Testis (tissue), 3 donors: ENCODE measurements around the gene FCAMR. TPM values are rescaled to one million over a fixed set of nuclear protein-coding genes. Genes with fewer than 3 reads are reported as not detected.

Experiments
- DNase-seq: peaks from one replicate; pipeline ENCODE4 v3.0.0-alpha.2; 2019
- H3K27ac ChIP-seq, 2 donors: fragments of 200-600 bp; sonication (generic); one replicate each; pipeline ENCODE4 v1.5.1; 2019
- H3K27me3 ChIP-seq: fragments of 200-600 bp; sonication (generic); one replicate; pipeline ENCODE4 v1.5.1; 2019
- H3K36me3 ChIP-seq: fragments of 200-600 bp; sonication (generic); one replicate; pipeline ENCODE4 v1.5.1; 2017; ENCODE audit warnings: low read depth; ENCODE audit errors: missing control alignments
- H3K4me1 ChIP-seq: fragments of 200-600 bp; sonication (generic); one replicate; pipeline ENCODE4 v1.5.1; 2019
- H3K4me3 ChIP-seq, 2 donors: fragments of 200-600 bp; sonication (generic); one replicate each; pipeline ENCODE4 v1.5.1; 2017 to 2019
- H3K9me3 ChIP-seq: fragments of 200-600 bp; sonication (generic); one replicate; pipeline ENCODE4 v1.5.1; 2017
- POLR2A ChIP-seq: fragments of 450-650 bp; IDR thresholded peaks from one replicate; pipeline ENCODE4 v1.6.1; 2017; ENCODE audit warnings: antibody characterized with exemption, mild to moderate bottlenecking, moderate library complexity
- WGBS, 2 donors: methylation state at CpG; one replicate each; pipeline ENCODE4 v1.1.5; 2018; 5-methylcytosine and 5-hydroxymethylcytosine counted together
- intact Hi-C: fragments of 100-400 bp; cut with DNase I; formaldehyde crosslinking; loops from one replicate; pipeline ENCODE4 v1.15.1; 2023; ENCODE audit warnings: low total_unique reads
- polyA plus RNA-seq: library from polyadenylated mRNA; stranded (reverse); fragments of 350-450 nt; fragmentation: Illumina TruSeq; extraction: RNeasy Lipid Tissue Mini Kit (QIAGEN cat#74804); gene quantifications from one replicate; pipeline ENCODE4 v1.2.3, GENCODE V29; 2014; ENCODE audit warnings: low read depth, low replicate concordance; ENCODE audit not compliant: insufficient read depth
- total RNA-seq, 2 donors: library from RNA; depleted of rRNA; stranded (reverse); fragments of >200 nt; gene quantifications; one replicate each; pipeline ENCODE4 v1.2.3, GENCODE V29; 2016
- TF ChIP-seq, protein P1 (sequence below), 3 experiments: fragments of 450-650 bp in 2 of 3; fragments of 200-600 bp in 1 of 3; sonication (generic) in 1 of 3; IDR thresholded peaks; one replicate each; pipeline ENCODE4 v1.5.1; 2016 to 2019; ENCODE audit warnings: antibody characterized with exemption in 3 of 3, mild to moderate bottlenecking in 2 of 3, moderate library complexity in 1 of 3

Gene FCAMR
- total and polyA plus RNA-seq, 3 donors from 2014 or later: 0.31 to 0.41 TPM; not detected in 1

DNA sequence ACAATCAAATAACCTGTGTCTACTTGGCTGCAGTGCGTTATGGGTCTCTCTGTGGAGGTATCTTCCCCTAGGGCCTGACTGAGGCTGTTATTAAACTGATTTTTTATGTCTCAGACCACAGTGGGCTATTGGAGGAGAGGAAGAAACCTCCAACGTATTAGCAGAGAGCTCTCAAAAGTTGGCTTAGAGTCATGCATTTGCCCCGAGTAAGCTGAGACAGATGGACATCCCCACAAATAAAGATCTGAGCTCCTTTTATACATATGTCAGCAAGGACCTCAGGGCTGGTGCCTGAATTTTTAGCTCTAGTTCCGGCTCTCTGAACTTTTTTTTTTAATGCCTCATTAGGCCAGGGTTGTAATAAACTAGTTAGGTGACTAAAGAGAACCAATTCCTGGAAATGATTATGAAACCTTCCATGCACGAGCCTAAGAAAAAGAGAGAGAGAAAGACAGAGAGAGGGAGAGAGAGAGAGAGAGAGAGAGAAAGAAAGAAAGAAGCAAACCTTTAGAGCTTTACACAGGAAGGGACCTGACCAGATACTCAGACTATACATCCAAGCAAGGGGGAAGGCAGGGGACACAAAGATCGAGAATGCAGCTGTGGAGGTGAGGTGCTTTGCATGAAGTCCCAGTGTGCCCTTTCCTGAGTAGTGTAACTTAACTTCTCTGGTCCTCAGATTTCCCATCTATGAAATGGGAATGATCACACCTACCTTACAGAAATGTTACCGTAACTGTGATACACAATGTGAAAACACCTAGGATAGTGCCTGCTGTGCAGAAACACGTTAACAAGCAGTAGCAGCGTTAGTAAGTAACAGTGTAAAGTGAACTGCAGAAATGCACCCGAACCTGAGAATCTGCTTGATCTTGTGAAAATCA is 15.6 kb downstream of the FCAMR start:
- Histone ChIP-seq H3K4me3 (no peak overlapping the region), H3K9me3 (no peaks in the 10 kb centered on the region), H3K4me1 (no peaks in the 10 kb centered on the region), H3K36me3 (no peaks in the 10 kb centered on the region), H3K27me3 (no peaks in the 10 kb centered on the region), H3K27ac (no peak overlapping the region)
- DNase-seq: no peak
- intact Hi-C loops: no loop called here
- TF ChIP-seq POLR2A: no peak
- TF ChIP-seq, protein P1, sequence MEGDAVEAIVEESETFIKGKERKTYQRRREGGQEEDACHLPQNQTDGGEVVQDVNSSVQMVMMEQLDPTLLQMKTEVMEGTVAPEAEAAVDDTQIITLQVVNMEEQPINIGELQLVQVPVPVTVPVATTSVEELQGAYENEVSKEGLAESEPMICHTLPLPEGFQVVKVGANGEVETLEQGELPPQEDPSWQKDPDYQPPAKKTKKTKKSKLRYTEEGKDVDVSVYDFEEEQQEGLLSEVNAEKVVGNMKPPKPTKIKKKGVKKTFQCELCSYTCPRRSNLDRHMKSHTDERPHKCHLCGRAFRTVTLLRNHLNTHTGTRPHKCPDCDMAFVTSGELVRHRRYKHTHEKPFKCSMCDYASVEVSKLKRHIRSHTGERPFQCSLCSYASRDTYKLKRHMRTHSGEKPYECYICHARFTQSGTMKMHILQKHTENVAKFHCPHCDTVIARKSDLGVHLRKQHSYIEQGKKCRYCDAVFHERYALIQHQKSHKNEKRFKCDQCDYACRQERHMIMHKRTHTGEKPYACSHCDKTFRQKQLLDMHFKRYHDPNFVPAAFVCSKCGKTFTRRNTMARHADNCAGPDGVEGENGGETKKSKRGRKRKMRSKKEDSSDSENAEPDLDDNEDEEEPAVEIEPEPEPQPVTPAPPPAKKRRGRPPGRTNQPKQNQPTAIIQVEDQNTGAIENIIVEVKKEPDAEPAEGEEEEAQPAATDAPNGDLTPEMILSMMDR (IDR thresholded peaks at IDR 0.05): no peak
- WGBS, 2 donors: 86 to 88% methylated on average over 10 of the region's 10 CpGs

DNA sequence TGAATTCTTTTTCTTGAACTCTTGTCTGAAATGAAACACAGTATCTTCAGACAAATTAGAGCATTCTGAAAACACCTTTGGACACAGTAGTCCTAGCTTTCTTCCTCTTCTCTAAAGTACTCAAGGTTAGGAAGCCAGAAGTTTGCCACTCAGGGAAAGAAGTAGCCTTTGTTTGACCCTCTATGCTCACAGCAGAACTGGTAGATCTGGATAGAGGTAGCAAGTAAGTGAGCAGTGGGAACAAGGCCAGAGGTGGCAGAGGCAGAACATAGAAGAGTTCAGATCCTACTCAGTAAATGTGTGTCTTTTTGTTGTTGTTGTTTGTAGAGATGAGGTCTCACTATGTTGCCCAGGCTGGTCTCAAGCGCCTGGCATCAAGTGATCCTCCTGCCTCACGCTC is 16.6 kb downstream of the FCAMR start:
- Histone ChIP-seq H3K9me3 (no peaks in the 10 kb centered on the region), H3K27me3 (no peaks in the 10 kb centered on the region), H3K27ac (no peak overlapping the region), H3K4me1 (no peaks in the 10 kb centered on the region), H3K36me3 (no peaks in the 10 kb centered on the region), H3K4me3 (no peak overlapping the region)
- intact Hi-C loops: no loop called here
- 87 to 95% methylated on average over 2 of the region's 2 CpGs for whole genome bisulfite sequencing, 2 donors
- DNase-seq: no peak
- TF ChIP-seq POLR2A: no peak
- TF ChIP-seq, protein P1 (IDR thresholded peaks at IDR 0.05): no peak

DNA sequence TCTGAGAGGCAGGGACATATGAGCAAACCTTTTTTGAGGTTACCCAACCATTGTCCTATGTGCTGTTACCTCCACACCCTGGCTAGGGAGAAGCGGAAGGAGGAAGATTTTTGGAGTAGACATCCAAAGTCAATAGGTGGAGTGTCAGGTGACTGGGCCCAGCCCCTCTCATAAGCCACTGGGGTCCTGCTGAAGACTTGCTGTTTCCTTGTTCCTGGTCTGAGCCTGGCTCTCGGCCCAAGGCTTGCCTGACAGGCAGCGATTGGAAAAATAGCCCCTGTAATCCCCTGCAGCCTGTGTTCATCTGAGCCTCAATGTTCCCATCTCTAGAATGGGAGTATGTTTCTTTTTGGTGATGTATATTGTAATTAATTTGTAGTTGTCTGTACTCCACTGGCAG is 17.1 kb downstream of the FCAMR start:
- no peak overlapping the region for H3K27ac ChIP-seq
- H3K9me3 ChIP-seq: no peaks in the 10 kb centered on the region
- H3K4me1 ChIP-seq: no peaks in the 10 kb centered on the region
- H3K27me3 ChIP-seq: no peaks in the 10 kb centered on the region
- TF ChIP-seq, protein P1 (IDR thresholded peaks at IDR 0.05): no peak
- no peak for TF ChIP-seq POLR2A
- intact Hi-C loops: no loop called here
- H3K4me3 ChIP-seq: no peak overlapping the region
- no peak for DNase-seq
- no peaks in the 10 kb centered on the region for H3K36me3 ChIP-seq
- WGBS, 2 donors: 92 to 94% methylated on average over 3 of the region's 3 CpGs

DNA sequence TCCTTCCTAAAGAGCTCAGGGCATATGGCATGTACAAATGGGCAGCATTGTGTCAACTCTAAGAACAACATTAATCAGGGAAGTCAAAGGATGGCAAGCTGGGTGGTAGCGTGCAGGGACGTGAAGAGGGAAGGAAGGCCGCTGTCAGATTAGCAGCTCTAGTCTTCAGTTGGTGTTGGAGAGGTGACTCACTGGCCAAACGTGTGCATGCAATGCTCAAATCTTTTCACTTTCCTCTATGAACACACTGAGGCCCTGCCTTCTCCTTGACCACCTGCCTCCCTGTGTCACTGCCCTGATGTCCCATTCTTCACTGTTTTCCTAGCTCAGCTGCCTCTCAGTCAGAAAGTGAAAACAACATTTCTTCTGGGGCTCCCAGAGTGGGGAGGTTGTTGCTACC is 18.1 kb downstream of the FCAMR start:
- Histone ChIP-seq H3K36me3 (no peaks in the 10 kb centered on the region), H3K27ac (no peak overlapping the region), H3K4me1 (no peaks in the 10 kb centered on the region), H3K9me3 (no peaks in the 10 kb centered on the region), H3K27me3 (no peaks in the 10 kb centered on the region), H3K4me3 (no peak overlapping the region)
- no peak for DNase-seq
- intact Hi-C loops: no loop called here
- WGBS, 2 donors: 75 to 78% methylated on average over 4 of the region's 4 CpGs
- TF ChIP-seq POLR2A: no peak
- TF ChIP-seq, protein P1 (IDR thresholded peaks at IDR 0.05): no peak
